ENCODE results near the gene NOD2.

DNA sequence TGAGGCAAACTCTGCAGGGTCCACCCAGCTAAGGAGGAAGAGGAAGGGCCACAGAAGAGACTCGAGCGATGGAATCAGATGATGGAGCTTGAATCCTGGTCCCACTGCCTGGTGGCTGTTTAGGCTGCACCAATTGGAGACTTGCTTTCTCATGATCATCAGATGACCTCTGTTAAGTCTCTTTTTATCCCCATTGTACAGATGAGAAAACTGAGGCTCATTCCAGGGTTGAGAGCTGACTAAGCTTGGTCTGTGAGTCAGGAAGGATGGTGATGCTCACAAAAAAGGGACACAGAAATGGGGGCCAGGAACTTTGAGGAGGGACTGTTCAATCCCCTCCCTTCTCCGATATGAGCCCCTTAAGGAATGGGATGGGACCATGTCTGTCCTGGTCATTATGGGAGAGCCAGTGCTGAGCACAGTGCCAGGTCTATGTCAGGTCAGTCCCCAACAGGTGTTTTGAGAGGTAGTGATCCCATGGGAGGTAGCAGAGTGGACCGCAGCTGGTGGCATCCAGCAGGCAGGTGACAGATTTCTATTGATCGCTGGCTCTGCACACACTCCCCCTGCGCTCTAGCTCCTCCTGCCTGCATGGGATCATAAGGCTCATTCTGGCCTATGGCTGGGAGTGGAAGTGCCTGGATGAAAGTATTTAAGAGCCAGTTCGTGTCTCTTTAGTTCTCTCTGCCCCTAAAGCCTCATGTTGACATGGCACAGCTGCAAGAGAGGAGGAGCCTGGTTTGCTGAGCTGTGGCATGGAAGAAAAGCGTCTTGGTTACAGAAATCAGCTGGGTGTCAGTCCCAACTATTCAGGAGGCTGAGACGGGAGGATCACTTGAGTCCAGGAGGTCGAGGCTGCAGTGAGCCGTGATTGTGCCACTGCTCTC lies 39.5 kb upstream of the NOD2 start:
- TF ChIP-seq, protein P1, sequence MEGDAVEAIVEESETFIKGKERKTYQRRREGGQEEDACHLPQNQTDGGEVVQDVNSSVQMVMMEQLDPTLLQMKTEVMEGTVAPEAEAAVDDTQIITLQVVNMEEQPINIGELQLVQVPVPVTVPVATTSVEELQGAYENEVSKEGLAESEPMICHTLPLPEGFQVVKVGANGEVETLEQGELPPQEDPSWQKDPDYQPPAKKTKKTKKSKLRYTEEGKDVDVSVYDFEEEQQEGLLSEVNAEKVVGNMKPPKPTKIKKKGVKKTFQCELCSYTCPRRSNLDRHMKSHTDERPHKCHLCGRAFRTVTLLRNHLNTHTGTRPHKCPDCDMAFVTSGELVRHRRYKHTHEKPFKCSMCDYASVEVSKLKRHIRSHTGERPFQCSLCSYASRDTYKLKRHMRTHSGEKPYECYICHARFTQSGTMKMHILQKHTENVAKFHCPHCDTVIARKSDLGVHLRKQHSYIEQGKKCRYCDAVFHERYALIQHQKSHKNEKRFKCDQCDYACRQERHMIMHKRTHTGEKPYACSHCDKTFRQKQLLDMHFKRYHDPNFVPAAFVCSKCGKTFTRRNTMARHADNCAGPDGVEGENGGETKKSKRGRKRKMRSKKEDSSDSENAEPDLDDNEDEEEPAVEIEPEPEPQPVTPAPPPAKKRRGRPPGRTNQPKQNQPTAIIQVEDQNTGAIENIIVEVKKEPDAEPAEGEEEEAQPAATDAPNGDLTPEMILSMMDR (IDR thresholded peaks at IDR 0.05) = no peak
- TF ChIP-seq POLR2A (IDR thresholded peaks at IDR 0.05) = no peak
